GM21717 (cell line): ENCODE data around the gene TMC6.
A peak's percentile ranks its signal among the peaks of the same experiment; 100 is the strongest.
"Not testable (repeated sequence)": the region's sequence is repeated elsewhere in the genome, so short reads cannot be mapped to it uniquely, and the experiment has no call there.

ENCODE experiments used
- ATAC-seq: cut with Tn5 transposase; IDR thresholded peaks from one replicate; pipeline ENCODE4 v1.9.1; 2021; ENCODE audit warnings: mild to moderate bottlenecking, moderate library complexity; ENCODE audit not compliant: unreplicated experiment

Gene TMC6

DNA sequence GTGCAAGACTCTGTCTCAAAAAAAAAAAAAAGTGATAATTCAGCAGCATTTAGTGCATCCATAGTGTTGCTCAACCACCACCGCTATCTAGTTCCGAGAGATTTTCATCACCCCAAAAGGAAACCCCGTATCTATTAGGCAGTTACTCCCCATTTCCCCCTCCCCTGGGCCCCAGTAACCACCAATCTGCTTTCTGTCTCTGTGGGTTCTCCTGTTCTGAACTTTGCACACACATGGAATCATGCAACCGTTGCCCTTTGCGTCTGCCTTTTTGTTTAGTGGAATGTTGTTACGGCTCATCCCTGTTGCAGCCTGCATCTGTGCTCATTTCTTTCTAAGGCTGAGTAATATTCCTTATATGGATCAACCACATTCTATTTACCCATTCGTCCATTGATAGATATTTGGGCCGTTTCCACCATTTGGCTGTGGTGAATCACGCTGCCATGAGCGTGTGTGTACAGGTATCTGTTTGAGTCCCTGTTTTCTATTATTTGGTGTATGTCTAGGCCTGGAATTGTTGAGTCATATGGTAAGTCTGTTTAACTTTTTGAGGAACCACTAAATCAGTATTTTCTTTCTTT is 31.1 kb upstream of the TMC6 start:
- ATAC-seq: no peak

DNA sequence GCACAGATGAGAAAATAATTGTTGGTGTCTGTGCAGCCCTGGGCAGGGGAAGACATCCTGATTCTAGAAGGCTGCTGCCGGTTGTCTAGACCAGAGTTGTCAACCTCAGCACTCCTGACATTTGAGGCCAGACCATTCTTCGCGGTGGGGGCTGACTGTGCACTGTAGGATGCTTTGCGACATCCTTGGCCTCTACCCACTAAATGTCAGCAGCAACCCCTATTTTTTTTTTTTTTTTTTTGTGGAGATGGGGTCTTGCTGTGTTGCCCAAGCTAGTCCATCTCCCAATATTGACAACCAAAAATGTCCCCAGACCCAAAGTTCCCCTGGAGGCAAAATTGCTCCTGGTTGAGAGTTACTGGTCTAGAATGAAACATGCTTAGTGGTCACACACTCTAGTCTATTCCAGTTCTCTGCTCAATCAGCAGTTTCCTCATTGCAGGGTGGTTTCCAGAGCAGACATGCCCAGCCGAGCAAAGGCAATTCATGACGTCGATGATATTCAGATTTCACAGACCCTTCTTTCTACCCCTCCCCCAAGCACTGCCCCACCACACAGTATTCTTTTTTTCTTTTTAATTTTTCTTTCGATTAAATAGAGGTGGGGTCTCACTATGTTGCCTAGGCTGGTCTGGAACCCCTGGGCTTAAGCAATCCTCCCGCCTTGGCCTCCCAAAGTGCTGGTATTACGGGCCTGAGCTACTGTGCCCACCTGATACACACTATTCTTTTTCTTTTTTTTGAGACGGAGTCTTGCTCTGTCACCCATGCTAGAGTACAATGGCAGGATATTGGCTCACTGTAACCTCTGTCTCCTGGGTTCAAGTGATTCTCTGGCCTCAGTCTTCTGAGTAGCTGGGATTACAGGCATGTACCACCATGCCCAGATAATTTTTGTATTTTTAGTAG is 26.6 kb upstream of the TMC6 start:
- peak; percentile 56 for ATAC-seq

DNA sequence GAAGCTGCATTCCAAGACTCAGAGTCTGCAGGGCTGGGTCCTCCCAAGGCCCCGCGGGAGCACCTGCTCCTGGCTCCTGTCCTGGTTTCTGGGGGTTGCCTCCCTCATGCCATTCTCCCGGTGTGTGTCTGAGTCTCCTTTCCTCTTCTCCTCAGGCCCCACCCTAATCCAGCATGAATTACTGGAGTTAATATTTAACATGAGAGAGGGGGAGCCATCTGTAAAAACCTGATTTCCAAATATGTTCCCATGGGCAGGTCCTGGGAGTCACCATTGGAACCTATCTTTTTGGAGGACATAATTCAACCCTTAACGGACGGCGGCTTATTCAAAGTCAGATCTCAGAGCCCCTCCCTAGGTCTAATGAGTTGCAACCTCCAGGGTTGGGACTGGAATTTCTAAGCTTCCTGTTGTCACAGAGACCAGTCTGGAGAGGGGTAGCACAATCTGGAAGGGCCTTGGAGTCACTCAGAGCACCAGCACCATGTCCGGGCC is 23.0 kb upstream of the TMC6 start:
- no peak for ATAC-seq

DNA sequence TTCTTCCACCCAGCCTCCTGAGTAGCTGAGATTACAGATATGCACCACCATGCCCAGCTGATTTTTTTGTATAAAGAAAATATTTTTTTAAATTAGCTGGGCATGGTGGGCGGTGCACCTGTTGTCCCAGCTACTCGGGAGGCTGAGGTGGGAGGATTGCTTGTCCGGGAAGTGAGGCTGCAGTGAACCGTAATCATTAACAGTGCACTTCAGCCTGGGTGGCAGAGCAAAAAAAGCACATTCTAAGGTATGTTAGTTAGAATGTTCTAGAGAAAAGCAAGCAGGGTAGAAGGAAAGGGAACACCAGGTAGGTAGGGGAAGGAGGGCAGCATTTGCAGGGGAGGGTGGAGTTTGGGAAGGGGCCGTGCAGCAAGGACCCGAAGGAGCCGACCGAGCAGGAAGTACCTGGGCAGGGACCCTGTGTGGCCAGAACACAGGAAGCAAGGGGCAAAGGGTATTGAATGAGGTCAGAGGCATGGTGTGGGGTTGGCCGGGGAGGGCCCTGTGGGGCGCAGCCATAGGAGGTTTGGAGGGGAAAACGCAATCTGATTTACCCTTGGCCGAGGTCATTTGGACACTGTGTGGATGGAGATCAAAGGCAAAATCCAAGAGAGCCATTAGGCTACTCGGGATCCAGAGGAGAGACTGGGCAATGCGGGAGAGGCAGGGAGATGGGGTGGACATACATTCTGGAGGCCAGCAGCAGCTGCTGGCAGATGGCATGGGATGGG is 19.9 kb upstream of the TMC6 start:
- ATAC-seq: no peak

DNA sequence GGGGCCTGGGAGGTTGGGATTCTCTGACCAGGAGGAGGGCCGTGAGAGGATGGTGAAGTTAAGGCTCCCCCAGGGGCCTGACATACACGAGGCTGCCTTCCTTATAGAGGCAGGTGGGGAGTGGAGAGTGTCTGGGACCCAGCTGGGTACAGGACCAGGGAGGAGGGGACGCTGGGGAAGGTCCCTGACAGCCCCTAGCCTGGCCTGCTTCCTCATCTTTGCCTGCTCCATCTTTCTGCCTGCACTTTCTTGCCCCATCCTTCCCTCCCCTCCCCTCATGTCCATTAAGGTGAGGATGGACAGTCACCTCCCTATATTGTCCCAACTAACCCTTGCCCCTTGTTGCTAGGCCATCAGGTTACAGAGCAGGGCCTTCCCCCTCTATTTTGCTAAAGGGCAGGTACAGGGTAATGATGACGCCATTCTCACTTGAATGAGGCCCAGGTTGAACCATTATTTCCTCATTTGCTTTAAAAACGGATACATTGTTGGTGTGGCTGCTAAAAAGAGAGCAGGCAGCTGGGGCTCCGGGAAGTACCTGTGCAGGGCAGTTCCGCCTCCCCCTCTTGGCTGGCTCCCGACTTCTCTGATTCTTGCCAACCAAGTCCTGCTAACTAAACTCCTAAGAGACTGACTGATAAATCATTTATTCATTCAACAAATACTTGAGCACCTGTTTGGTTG is 18.9 kb upstream of the TMC6 start:
- no peak for ATAC-seq

DNA sequence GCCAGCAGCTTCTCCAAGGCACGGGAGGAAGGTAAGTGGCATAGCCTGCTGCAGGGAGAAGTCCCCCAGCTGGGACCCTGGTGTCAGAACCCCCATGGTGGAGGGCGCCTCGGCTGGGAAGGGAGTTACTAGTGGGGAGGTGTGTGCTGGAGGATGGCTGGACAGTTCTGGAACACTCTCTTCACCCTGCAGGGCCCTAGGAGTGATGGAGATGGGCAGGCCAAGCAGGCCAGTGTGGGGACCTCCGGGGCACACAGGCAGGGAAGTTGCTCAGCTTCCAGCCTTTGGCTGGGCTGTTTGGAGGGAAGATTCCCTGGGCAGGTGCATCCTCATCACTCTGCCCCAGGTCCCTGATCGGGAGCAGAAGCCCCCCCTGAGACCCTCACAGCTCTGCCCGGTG is 18.3 kb upstream of the TMC6 start:
- ATAC-seq: no peak

DNA sequence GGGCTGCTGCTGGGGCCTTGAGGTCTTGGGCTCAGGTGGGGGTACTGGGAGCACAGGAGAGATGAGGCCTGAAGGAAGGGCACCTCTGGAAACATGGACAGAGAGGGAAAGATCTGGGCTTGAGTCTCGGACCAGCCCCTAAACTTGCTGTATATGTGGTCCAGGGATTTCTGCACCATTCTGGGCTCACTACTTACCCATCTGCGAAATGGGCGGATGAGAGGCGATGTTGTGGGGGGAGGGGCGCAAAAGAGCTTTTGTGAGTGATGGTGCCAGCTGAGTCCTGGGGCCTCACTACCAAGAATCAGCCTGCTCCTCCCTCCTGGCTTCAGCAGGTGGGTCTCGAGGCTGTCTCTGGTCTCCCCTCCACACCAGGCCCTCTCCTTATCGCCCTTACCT is 17.9 kb upstream of the TMC6 start:
- ATAC-seq: no peak

DNA sequence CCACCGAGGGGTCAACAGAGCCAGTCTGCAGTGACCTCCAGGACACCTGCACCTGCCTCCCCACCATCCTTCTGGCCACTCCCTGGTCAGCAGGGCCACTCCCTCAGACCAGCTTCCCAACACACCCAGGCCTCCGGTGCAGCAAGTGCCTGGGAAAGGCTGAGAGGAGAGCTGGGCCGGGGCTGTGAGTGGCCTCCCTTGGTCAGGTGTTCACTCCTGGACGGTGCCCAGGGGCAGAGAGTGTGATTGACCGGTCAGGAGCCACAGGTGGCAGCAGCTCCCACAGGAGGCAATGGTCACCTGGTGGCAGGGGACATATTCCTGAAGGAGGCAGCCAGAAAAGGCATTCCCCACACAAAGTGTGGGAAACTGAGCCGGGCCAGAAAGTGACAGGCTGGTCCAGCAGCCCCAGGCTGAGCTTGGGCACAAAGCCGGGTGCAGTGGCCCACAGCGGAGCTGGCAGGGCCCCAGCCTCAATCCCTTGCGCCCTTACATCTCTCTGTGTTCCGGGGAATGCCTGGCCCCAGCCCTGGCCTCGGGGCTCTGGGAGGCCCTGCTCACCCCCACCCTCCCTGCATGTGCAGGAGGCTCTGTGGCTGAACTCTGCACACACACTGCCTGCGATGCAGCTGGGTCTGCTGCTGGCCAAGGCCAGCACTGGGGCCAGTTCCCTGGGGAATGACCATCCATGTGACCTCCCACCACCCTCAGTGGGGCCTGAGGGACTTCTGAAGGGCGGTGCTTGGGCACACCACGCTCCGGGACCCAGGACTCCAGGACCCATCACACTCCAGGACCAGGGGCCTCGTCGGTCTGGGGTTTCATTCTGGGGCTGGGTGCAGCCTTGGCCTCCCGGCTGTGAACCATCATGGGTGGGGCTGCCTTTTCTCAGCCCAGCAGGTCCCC is 16.4 kb upstream of the TMC6 start:
- ATAC-seq: no peak

DNA sequence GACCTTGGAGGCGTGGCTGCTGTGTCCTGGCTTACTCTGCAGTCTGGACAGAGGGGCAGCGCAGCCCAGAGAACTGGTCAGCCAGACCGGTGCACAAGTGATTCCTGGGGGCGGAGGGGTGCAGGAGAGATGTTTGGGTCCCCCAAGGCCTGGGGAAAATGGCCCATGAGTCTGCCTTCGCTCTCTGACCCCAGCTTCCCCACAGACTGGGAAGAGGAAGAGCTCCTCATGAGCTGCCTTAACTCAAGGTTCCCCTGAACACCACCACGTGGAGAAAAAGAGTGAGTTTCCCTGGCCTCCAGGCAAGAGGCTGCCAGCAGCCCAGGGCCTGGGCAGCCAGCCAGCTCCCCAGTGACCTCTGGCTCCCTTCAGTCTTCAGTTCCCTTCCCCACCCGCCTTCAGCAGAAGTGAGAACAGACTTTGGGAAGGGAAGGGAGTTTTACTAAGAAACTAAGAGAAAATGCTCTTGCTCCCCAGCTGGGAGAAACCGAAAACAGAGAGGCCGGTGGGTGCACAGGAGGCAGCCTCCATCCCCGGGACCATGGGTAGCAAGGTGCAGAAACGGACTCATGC is 15.7 kb upstream of the TMC6 start:
- no peak for ATAC-seq

DNA sequence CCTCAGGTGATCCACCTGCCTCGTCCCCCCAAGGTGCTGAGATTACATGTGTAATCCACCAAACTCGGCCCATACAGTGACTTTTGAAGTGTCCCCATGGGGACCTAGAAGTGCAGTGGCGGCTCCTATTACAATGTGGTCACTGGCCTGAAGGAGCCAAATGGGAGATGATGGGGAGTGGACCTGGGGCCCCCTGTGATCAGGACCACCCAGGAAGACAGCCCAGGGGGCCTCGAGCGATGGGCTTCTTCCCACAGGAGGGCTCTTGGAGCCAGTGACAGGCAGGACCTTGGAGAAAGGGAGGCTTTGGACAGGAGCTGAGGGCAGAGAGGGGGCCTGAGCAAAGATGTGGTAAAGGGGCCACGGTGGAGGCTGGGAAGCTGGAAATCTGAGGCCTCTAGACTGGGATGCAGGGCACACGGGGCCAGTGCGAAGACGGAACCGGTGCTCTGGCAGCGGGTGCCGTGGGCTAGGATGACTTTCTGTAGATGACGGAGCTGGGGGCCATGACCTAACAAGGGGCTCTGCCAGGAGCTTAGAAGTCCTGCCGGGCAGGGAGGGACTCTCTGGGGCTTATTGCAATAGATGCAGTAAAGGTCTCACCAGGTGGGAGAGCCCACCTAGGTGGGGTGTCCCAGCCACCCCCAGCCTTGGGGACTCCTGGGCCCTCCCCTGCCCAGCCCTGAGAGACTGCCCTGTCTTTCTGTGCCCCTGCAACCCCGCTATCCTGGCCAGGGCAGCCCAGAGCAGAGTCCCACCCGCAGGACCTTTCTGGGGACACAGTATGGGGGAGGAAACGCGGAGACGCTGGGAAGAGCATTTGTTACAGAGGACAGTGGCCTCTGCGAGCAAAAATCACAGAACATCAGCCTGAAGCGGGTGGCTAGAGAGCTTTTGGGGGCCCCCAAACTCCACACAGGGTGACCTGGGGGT is 14.9 kb upstream of the TMC6 start:
- no peak for ATAC-seq

DNA sequence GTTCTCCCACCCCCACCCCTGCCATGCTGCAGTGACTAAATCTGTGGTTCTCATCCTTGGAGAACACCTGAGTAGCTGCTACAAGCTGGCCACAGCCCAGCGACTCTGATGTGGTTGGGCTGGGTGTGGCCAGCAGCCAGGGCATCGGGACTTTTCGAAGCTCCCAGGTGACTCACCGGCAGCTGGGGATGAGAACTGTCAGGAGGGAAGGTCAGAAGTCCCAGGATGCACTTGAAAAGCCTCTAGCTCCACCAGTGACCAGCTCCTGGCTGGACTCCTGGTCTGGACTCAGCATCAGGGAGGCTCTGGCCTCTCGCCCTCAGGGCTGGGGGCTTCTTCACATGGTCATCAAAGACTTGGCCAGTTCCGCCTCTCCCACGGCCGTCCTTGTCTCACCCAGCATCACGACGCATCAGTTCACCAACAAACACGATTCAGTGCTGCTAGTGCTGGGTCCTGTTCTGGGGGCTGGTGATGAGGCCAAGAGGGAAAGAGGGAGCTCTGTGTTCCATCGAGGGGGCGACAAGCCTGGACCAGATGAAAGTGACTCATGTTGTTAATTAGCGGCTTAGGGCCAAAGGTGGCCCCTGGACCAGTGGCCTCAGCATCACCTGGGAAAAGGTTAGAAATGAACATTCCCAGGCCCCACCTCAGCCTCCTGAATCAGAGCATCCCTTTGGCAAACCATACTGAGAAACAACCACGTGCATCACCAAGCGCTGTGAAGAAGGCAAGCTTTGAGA is 13.7 kb upstream of the TMC6 start:
- no peak for ATAC-seq

DNA sequence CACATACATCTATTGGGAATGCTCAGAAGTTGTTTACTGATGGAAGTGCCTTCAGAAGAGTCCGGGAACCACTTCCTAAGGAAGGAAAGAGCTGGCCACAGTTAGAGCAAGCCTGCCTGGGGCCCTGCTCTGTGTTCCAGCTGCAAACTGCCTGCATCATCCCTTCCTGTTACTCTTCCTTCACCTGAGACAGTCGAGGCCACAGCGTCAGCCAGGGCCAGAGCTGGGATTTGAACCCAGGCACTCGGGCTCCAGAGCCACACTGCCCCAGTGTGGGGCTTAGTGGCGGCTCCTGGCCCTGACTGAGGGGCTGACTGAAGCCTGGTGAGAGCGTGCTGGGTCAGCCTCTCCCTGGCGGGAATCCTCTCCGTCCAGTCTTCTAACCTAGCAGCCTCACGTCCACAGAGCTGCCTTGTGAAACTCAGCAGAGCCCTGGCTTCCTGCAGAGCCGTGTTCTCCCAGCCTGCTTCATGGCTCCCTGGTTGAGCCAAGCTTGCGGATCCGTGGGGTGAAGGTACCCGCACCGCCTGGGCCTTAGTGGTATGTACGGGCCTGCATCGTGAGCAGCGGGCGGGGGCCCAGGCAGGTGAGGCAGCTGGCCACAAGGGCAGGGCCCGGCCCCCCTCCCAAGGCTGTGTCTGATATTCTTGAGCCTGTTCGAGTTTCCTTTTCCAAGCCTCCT is 13.0 kb upstream of the TMC6 start:
- no peak for ATAC-seq

DNA sequence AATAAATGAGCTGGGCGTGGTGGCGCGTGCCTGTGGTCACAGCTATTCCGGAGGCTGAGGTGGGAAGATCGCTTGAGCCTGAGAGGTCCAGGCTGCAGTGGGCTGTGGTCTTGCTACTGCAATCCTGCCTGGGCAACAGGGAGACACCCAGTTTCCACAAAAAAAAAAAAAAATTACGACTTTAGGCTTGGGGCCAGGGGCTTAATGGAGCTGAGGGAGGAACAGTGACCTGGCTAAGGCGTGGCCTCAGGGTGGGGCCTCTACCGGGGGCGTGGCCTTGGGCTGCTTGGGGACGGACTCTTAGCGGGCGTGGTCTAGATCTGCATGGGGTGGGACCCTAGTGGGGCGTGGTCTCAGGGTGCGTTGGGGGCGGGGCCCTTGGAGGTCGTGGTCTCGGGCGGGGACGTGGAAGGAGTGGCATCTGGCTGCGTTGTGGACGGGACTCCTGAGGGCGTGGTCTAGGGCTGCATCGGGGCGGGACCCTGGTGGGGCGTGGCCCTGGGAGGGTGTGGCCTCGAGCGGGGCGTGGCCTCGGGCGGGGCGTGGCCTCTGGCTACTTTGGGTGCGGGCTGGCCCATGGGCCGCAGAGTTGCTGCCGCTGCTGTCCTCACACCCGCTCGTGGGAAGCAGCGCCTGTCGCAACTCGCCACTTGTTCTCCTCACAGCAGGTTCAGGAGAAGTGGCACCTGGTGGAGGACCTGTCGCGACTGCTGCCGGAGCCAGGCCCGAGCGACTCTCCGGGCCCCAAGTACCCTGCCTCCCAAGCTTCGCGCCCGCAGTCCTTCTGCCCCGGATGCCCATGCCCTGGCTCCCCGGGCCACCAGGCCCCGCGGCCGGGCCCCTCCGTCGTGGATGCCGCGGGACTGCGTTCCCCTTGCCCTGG is 11.9 kb upstream of the TMC6 start:
- peak; percentile 55 for ATAC-seq

DNA sequence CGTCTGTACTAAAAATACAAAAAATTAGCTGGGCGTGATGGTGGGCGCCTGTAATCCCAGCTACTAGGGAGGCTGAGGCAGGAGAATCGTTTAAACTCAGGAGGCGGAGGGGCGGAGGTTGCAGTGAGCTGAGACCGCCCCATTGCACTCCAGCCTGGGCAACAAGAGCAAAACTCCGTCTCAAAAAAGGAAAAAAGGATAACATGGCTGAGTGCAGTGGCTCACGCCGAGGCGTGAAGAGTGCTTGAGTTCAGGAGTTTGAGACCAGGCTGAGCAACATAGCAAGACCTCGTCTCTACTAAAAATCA is 11.3 kb upstream of the TMC6 start:
- ATAC-seq: not testable (repeated sequence)

DNA sequence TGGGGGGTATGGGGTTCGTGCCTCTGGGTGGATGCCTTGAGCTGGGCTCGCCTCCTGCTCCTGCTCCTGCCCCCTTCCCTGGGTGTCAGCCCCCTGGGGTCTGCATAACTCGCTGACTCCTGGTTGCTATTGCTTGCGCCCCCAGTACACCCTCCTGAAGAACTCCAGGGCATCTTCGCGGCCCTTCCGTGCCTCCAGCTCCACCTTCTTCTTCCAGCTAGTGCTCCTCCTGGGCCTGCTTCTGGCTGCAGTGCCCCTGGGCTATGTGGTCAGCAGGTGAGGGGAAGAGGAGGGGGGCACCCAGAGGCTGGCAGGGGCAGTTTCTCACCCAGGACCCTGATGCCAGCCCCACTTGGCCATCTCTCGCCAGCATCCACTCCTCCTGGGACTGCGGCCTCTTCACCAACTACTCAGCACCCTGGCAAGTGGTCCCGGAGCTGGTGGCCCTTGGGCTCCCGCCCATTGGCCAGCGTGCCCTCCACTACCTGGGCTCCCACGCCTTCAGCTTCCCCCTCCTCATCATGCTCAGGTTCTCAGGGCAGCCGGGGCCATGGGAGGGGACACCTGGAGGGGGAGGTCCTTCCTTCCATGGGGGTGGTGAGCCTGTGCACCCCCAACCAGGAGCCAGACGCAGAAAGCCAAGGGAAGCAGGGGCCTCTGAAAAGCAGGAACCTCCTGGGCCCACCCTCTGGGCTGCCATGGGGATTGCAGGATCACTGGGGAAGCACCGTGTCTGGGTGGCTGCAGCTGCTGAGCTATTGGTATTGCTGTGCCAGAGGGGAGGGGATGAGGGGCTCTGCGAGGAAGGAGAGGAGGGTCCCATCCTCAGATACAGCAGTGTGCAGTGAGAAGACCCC is 9.9 kb upstream of the TMC6 start:
- no peak for ATAC-seq
